Measurements from ENCODE around the gene MIP.
"Not testable (repeated sequence)": the region's sequence is repeated elsewhere in the genome, so short reads cannot be mapped to it uniquely, and the experiment has no call there.

The MIP gene

GRCh38 chr12:56454557-56454956, at the start of gene MIP:
TSS of gene MIP (minus strand) at chr12:56454657. CDS start at chr12:56454613, 44 bp downstream.
- no peak for DNase-seq

- DNase-seq = peak; percentile 17
Observed at GRCh38 chr12:56499879-56500278, 45.4 kb upstream of the MIP start.

GRCh38 chr12:56499452-56499851, 45.0 kb upstream of the MIP start:
- DNase-seq = peak; percentile 40

- peak; percentile 15 for DNase-seq
Observed at GRCh38 chr12:56498126-56498902, 43.9 kb upstream of the MIP start.

- peak; percentile 83 for DNase-seq
Observed at GRCh38 chr12:56496704-56497103, 42.2 kb upstream of the MIP start.

GRCh38 chr12:56494481-56494880, 40.0 kb upstream of the MIP start:
- DNase-seq = peak; percentile 33

GRCh38 chr12:56494106-56494415, 39.6 kb upstream of the MIP start:
- not testable (repeated sequence) for DNase-seq

- DNase-seq = peak; percentile 28
Observed at GRCh38 chr12:56493409-56494105, 39.1 kb upstream of the MIP start.

- no peak for DNase-seq
Observed at GRCh38 chr12:56490360-56490759, 35.9 kb upstream of the MIP start.

GRCh38 chr12:56488041-56488955, 33.8 kb upstream of the MIP start, which contains the start of gene GLS2:
TSS of gene GLS2 (minus strand) at chr12:56488161. CDS start at chr12:56488118, 43 bp downstream.
- DNase-seq = peak; percentile 81

- DNase-seq = peak; percentile 67
Observed at GRCh38 chr12:56487448-56488040, 33.1 kb upstream of the MIP start.

GRCh38 chr12:56486694-56487093, 32.2 kb upstream of the MIP start:
- DNase-seq = no peak

GRCh38 chr12:56484566-56484965, 30.1 kb upstream of the MIP start:
- DNase-seq = no peak

- no peak for DNase-seq
Observed at GRCh38 chr12:56479625-56480024, 25.2 kb upstream of the MIP start.

GRCh38 chr12:56477521-56478225, 23.2 kb upstream of the MIP start:
- no peak for DNase-seq

GRCh38 chr12:56476972-56477432, 22.5 kb upstream of the MIP start:
- no peak for DNase-seq

- DNase-seq = no peak
Observed at GRCh38 chr12:56476143-56476542, 21.7 kb upstream of the MIP start.

GRCh38 chr12:56474389-56474788, 19.9 kb upstream of the MIP start:
- DNase-seq = no peak

GRCh38 chr12:56469007-56469930, 14.8 kb upstream of the MIP start:
- DNase-seq = peak; percentile 61

- DNase-seq = peak; percentile 97
Observed at GRCh38 chr12:56468216-56469006, 14.0 kb upstream of the MIP start, which contains the start of gene SPRYD4. TSS of gene SPRYD4 (plus strand) at chr12:56468578. CDS start at chr12:56468592, 14 bp downstream.

Measured in activated CD8-positive, alpha-beta memory T cell treated with anti-CD3 and anti-CD28 coated beads, Interleukin-2, amount 50 U/mL, for 48 hours (primary cell).